Bronchial epithelial cell (primary cell): ENCODE measurements around the gene NDN. TPM values are rescaled to one million over a fixed set of nuclear protein-coding genes. Genes with fewer than 3 reads are reported as not detected.

Experiments
- DNase-seq: peaks from one replicate; pipeline ENCODE4 v3.0.0-alpha.2; 2010; ENCODE audit warnings: low read depth
- FAIRE-seq: peaks from 2 replicates; lab custom pipeline; 2011; peaks lifted over from hg19 to GRCh38; lab: Jason Lieb, UNC
- H3K27me3 ChIP-seq: 2 replicates; pipeline ENCODE4 v1.5.1; 2011; ENCODE audit warnings: low read length; ENCODE audit not compliant: control insufficient read depth, insufficient read depth
- H3K36me3 ChIP-seq: 2 replicates; pipeline ENCODE4 v1.5.1; 2011; ENCODE audit warnings: low read length; ENCODE audit not compliant: control insufficient read depth, insufficient read depth
- H3K4me3 ChIP-seq: 2 replicates; pipeline ENCODE4 v1.5.1; 2011; ENCODE audit warnings: mild to moderate bottlenecking, low read depth, low read length, control low read depth
- total RNA-seq: library from RNA; depleted of rRNA; stranded (reverse); fragments of >200 nt; gene quantifications from 2 replicates; pipeline ENCODE4 v1.2.1, GENCODE V29; 2014
- TF ChIP-seq, protein P1 (sequence below): IDR thresholded peaks from 2 replicates; pipeline ENCODE4 v1.5.1; 2011; ENCODE audit warnings: mild to moderate bottlenecking, moderate library complexity, low read length, control low read depth, inconsistent platforms; ENCODE audit not compliant: insufficient read depth, severe bottlenecking

Gene NDN
- total RNA-seq, 1 donor from 2014 or later = 10.0 TPM

DNA sequence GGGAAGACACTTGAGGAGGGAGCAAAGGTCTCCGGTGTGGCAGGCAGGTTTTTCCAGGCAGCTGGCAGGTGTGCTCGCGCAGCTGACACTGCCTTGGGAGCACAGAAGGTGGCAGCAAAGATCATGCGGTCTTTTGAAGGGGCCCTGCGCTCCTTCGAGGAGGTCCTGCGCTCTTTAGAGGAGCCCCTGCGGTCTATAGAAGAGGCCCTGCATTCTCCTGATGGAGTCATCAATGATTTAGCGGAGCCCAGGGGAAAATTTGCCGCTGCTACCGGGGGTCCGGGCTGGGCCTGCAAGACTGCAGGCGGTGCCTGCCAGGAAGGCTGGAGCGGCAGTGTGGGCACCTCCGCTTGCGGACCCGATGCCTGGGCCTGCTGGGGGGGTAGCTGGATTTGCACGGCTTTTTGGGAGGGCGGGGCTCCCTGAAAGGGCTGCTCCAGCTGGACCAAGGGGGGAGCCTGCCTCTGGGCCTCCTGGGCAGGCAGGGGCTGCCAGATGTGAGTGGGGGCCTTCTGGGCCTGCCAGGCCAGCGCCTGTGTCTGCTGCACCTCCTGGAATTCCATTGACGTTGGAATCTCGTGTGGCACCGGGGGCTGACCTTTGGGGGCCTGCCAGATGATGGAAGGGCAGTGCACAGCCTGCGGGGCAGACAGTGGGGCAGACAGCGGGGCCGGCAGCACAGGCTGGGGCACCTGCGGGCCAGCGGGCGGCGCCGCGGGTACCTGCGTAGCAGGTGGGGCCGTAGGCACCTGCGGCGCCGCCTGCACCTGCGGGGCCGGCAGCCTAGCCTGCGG lies 41.5 kb downstream of the NDN start:
- H3K36me3 ChIP-seq = no peaks in the 10 kb centered on the region
- TF ChIP-seq, protein P1, sequence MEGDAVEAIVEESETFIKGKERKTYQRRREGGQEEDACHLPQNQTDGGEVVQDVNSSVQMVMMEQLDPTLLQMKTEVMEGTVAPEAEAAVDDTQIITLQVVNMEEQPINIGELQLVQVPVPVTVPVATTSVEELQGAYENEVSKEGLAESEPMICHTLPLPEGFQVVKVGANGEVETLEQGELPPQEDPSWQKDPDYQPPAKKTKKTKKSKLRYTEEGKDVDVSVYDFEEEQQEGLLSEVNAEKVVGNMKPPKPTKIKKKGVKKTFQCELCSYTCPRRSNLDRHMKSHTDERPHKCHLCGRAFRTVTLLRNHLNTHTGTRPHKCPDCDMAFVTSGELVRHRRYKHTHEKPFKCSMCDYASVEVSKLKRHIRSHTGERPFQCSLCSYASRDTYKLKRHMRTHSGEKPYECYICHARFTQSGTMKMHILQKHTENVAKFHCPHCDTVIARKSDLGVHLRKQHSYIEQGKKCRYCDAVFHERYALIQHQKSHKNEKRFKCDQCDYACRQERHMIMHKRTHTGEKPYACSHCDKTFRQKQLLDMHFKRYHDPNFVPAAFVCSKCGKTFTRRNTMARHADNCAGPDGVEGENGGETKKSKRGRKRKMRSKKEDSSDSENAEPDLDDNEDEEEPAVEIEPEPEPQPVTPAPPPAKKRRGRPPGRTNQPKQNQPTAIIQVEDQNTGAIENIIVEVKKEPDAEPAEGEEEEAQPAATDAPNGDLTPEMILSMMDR = no peak
- no peak for FAIRE-seq

DNA sequence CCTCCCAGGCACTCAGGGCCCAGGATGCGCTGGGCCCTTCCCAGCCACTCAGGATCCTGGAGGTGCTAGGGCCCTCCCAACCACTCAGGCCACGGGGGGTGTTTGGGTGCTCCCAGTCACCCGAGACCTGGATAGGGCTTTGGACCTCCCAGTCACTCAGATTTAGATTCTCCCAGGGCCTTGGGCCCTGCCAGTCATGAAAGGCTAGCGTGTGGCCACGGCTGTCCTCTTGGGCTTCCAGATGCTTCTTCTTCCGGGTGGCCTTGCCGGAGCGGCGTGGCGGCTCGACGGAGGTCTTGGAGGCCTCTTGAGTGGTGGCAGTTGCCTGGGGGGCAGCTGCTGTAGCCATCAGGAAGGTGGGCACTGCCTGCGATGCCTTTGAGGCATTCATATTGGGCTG lies 42.3 kb downstream of the NDN start:
- no peaks in the 10 kb centered on the region for H3K36me3 ChIP-seq
- H3K4me3 ChIP-seq = no peak overlapping the region
- TF ChIP-seq, protein P1 = no peak
- no peak for FAIRE-seq
- H3K27me3 ChIP-seq = no peaks in the 10 kb centered on the region
- no peak for DNase-seq

More for the DNA sequence above, 41.5 kb downstream of the NDN start:
- Histone ChIP-seq H3K4me3 (no peak overlapping the region), H3K27me3 (no peaks in the 10 kb centered on the region)
- no peak for DNase-seq

DNA sequence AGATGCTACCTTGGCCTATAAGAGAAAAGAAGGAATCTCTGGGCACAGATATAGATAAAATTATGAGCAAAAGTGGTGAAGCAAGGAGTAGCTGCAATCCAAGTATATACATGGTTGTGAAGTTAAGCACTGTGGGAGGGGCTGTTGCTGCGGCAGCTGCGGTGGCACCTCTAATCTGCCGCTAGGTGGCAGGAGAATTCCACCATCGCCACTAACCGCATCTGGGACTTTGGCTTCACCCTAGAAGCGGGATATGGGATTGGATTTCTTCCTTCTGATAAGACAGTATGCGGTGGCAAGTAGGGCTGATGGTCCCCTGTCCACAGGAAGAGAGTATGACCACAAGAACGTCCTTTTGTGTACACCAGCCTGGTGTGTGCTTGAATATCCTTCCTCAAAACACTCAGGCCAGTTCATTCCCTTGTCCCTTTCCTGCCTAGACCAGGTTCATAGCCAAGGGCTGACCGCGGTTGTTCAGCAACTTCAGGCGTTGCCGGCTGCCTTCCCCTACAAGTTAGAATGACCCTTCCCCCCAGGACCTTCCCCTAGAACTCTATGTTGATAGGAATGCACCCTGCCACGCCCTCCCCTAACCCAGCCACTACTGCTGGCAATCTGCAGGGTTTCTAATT lies 44.6 kb downstream of the NDN start:
- H3K36me3 ChIP-seq = no peaks in the 10 kb centered on the region
- no peaks in the 10 kb centered on the region for H3K27me3 ChIP-seq
- peak; percentile 27 for DNase-seq
- no peak for FAIRE-seq
- H3K4me3 ChIP-seq = no peak overlapping the region
- TF ChIP-seq, protein P1 = peak; percentile 64

Other genes starting within 250 kb of the NDN start
- not detected in 2 replicates for gene GOLGA6L2, start 240.1 kb downstream of the NDN start, total RNA-seq
- gene MKRN3, start 121.6 kb downstream of the NDN start, total RNA-seq = not detected in 2 replicates
- not detected in 2 replicates for gene MAGEL2, start 39.4 kb downstream of the NDN start, total RNA-seq